NB4 (cell line): Measurements from ENCODE around the gene DAB2IP.
A peak's percentile ranks its signal among the peaks of the same experiment; 100 is the strongest.

Experiments used
- DNase-seq: peaks from one replicate; pipeline ENCODE4 v3.0.0; 2010; ENCODE audit warnings: low read depth
- H3K4me3 ChIP-seq: one replicate; pipeline ENCODE4 v1.5.1; 2011; ENCODE audit warnings: mild to moderate bottlenecking, low read depth, low read length, moderate library complexity
- CTCF ChIP-seq: IDR thresholded peaks from one replicate; pipeline ENCODE4 v1.5.1; 2012; ENCODE audit warnings: low read depth, low read length
- MYC ChIP-seq: IDR thresholded peaks from 2 replicates; pipeline ENCODE4 v1.6.1; 2011; ENCODE audit warnings: low read depth, low read length
- POLR2A ChIP-seq: IDR thresholded peaks from 2 replicates; pipeline ENCODE4 v1.6.1; 2011; ENCODE audit warnings: mild to moderate bottlenecking; ENCODE audit not compliant: insufficient read length; ENCODE audit errors: extremely low read depth
- TF ChIP-seq, protein P1 (sequence below): IDR thresholded peaks from 2 replicates; pipeline ENCODE4 v1.6.1; 2011; ENCODE audit warnings: low read depth, low read length

The DAB2IP gene

GRCh38 chr9:121683652-121684051 lies 32.2 kb downstream of the DAB2IP start:
- TF ChIP-seq POLR2A (no peak), CTCF (no peak), MYC (no peak)
- TF ChIP-seq, protein P1, sequence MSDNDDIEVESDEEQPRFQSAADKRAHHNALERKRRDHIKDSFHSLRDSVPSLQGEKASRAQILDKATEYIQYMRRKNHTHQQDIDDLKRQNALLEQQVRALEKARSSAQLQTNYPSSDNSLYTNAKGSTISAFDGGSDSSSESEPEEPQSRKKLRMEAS: no peak
- DNase-seq: no peak
- no peak overlapping the region for H3K4me3 ChIP-seq

DNA sequence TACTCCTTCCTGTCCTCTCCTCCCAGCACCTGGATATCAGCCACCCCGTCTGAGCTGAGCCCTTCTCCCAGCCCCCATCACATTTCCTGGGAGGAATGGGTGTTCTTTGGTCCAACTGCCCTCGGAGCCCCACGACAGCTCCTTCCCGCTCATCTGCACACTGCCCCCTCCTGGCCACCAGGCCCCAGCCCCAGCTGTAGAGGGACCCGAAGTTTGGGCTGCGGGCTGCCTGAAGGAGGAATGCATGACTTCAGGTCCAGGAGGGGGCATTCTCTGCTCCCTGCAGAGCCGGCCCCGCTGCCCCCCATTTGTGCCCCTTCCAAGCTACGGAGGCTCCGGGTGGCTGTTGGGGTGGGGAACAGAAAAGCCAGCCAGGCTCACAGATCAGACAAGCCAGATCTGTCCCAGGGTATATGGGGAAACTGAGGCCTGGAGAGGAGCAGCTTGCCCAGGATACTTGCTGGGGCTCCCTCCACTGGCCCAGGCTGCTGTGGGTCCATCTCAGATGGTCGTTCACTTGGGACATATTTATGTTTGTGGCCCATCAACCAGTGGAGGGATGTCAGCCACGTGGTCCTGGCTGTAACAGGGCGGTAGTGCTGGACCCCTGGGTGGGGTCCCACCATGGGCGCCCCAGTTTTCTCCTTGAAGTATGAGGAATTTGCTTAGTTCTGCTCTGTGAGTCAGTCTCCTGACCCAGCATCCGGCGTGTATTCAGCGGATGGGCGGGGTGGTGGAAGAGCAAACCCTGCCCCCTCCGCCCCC lies 33.1 kb downstream of the DAB2IP start:
- peak; percentile 59 for DNase-seq
- peak; percentile 76 for TF ChIP-seq CTCF
- TF ChIP-seq, protein P1: no peak
- TF ChIP-seq MYC: no peak
- no peak for TF ChIP-seq POLR2A
- no peak overlapping the region for H3K4me3 ChIP-seq

GRCh38 chr9:121685146-121685794 lies 33.8 kb downstream of the DAB2IP start:
- TF ChIP-seq CTCF (no peak), MYC (no peak), POLR2A (no peak)
- TF ChIP-seq, protein P1: no peak
- H3K4me3 ChIP-seq: no peak overlapping the region
- DNase-seq: no peak

DNA sequence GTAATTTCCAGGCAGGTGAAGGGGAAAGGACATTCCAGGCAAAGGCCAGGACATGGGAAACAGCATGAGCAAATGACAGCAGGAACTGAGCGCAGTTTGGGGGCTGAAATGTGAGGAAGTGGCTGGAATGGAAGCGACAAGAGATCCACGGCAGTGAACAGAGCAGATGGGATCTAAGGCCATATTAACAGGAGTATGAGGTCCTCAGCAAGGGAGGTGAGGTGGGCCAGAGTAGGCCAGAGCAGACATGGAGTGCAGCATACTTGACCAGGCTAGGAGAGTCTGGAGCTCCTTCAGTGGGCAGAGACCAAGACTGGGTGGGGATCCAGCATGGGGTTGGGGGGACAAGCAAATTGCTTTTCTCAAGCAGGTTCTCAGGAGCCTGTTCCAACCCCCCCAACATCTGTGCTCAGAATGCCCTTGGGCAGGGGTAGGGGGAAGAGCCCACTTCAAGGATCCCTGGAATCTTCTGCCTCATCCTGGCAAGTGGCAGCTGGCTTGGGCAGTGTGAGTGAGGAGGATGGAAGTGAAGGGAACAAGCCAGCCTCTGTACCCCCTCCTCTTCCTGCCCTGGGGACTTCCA lies 34.5 kb downstream of the DAB2IP start:
- no peak for TF ChIP-seq MYC
- TF ChIP-seq, protein P1: no peak
- no peak overlapping the region for H3K4me3 ChIP-seq
- no peak for DNase-seq

DNA sequence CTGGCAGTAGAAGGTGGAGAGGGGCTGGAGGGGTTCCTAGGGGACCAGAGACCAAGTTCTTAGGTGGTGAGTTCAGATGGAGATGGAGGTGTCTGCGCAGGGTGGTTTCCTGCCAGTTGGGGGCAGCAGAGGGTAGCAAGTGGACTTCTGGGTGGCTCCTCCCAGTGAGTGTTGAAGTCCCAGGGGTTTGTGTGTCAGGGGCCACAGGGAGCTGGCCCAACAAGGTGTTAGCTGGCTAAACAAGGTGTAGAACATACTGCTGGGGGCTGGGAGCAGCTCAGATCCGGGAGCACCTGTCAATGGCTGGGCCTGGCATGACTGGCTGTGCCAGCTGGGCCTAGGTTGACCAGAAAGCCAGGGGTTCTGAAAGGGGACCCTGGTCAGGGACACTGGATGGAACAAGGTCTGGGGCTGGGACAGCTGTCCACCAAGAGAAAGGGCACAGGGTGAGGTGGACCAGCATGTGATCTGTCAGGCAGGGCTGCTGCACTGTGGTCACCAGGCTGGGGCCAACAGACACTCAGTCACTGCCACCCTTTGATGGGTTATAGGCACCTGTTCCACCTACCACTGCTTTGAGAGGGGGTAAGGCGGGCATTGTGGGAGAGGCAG lies 35.6 kb downstream of the DAB2IP start:
- no peak overlapping the region for H3K4me3 ChIP-seq
- DNase-seq: peak; percentile 79
- TF ChIP-seq MYC: no peak
- TF ChIP-seq POLR2A: no peak
- peak; percentile 81 for TF ChIP-seq CTCF
- TF ChIP-seq, protein P1: peak; percentile 5; the same call in 1 of the 2 replicates
